ENCODE data around the gene GPC6.
"Not testable (repeated sequence)": the region's sequence is repeated elsewhere in the genome, so short reads cannot be mapped to it uniquely, and the experiment has no call there.

The GPC6 gene

DNA sequence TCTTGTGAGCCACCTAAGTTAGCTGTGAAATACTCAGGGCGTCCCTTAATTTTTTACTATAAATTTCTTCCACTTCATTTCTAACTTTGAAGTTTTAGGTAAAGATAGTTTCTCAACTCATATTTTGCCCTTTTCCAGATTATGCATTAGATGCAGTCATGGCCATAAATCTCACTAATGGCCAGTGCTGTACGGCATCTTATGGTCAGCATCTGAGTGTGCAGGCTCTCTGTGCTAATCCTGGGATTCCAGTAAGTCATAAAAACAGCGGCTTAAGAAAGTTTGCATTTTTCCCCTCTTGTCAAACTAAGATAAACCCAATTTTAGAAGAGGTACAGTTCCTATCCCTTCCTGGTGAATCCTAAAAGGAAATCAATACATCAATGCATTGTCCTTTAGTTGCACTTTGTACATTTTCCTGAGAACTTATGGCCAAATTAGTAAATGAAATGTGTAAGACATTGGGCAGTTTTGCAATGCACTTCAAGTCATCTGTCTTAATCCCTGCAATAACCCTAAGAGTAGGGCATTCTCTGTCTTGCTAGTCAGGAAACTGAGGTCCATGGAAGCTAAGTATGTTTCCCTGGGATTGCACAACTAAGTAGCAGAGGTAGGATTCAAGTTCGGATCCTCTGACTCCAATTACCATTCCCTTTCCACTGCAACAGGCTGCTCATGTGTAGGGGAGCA lies 1106.7 kb downstream of the GPC6 start:
- Histone ChIP-seq H3K4me1 (ENCODE audit: control insufficient read depth, insufficient read depth, low read length) (peaks cover 5% of the 10 kb centered on the region), H3K9me3 (ENCODE audit: control insufficient read depth in 2 of 2, low read length in 2 of 2) (no peaks in the 10 kb centered on the region), H3K4me3 (ENCODE audit: low read length in 2 of 2) (no peak overlapping the region), H3K9ac (ENCODE audit: low read length in 2 of 2) (no peak overlapping the region), H3K27me3 (ENCODE audit: control insufficient read depth in 1 of 2, insufficient read depth in 2 of 2, low read length in 2 of 2) (no peaks in the 10 kb centered on the region), H3K27ac (ENCODE audit: low read length) (no peak overlapping the region), H3K36me3 (ENCODE audit: control insufficient read depth in 2 of 2, insufficient read depth in 2 of 2, low read length in 2 of 2) (no peaks in the 10 kb centered on the region)

DNA sequence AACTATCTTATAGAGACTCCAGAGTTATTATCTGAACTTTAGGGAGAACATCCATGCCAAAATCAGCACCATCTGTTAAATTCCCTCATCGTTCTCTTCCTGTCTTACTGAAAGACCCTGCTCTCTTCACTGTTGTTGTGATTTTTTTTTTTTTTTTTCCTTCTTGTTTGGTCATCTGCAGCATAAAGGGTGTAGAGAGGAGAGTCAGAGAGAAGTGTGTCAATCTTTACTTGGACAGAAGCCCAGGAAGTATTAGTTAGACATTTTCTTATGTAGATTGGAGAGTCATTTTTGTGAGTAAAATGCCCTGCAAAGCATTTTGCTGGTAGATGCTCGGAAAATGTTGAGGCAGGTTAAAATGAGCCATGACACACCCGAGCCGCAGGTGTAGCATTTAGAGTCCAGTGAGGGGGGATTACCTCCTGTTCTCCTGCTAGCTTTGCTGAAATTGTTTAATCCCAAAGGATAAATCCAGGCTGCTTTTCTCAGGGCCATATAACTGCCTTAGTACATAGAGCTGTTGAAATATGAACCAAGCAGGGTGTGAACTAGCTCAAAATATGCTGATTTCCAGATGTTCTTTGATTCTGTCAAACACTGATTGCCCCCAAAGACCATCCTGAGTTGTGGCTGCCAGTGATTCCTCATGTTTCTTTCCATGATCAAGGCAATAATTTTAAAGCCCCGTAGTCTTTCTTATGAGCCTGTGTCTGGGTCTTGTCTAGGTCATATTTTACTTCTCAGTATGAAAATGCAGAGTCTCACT lies 1109.3 kb downstream of the GPC6 start:
- no peak overlapping the region for H3K27ac ChIP-seq (ENCODE audit: low read length)
- H3K9me3 ChIP-seq (ENCODE audit: control insufficient read depth in 2 of 2, low read length in 2 of 2), result no peaks in the 10 kb centered on the region
- H3K4me1 ChIP-seq (ENCODE audit: control insufficient read depth, insufficient read depth, low read length), result no peaks in the 10 kb centered on the region
- no peak overlapping the region for H3K9ac ChIP-seq (ENCODE audit: low read length in 2 of 2)
- no peak overlapping the region for H3K4me3 ChIP-seq (ENCODE audit: low read length in 2 of 2)
- H3K27me3 ChIP-seq (ENCODE audit: control insufficient read depth in 1 of 2, insufficient read depth in 2 of 2, low read length in 2 of 2), result no peaks in the 10 kb centered on the region
- no peaks in the 10 kb centered on the region for H3K36me3 ChIP-seq (ENCODE audit: control insufficient read depth in 2 of 2, insufficient read depth in 2 of 2, low read length in 2 of 2)

DNA sequence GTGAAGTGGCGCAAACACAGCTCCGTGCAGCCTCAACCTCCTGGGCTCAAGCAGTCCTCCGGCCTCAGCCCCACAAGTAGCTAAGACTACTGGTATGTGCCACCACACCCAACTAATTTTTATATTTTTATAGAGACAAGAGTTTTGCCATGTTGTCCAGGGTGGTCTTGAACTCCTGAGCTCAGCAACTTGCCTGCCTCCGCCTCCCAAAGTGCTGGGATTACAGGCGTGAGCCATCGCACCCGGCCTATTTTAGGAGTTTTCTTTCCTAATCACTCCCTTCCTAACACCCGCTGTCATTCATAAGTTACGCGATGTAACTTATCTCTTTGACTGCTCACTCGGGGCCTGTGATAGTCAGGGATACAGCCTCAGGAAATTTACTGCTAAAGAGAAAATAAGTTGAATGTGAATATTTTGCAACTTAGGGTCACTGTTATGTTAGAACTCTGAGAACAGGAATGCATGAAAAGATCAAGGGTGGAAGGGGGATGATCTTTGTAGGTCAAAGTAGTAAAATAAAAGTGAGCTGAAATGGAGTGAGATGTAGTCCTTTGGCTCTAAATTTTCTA lies 1112.6 kb downstream of the GPC6 start:
- Histone ChIP-seq H3K4me3 (ENCODE audit: low read length in 2 of 2) (no peak overlapping the region), H3K27me3 (ENCODE audit: control insufficient read depth in 1 of 2, insufficient read depth in 2 of 2, low read length in 2 of 2) (no peaks in the 10 kb centered on the region), H3K9me3 (ENCODE audit: control insufficient read depth in 2 of 2, low read length in 2 of 2) (no peaks in the 10 kb centered on the region), H3K9ac (ENCODE audit: low read length in 2 of 2) (no peak overlapping the region), H3K36me3 (ENCODE audit: control insufficient read depth in 2 of 2, insufficient read depth in 2 of 2, low read length in 2 of 2) (no peaks in the 10 kb centered on the region), H3K4me1 (ENCODE audit: control insufficient read depth, insufficient read depth, low read length) (peaks cover 15% of the 10 kb centered on the region), H3K27ac (ENCODE audit: low read length) (no peak overlapping the region)

DNA sequence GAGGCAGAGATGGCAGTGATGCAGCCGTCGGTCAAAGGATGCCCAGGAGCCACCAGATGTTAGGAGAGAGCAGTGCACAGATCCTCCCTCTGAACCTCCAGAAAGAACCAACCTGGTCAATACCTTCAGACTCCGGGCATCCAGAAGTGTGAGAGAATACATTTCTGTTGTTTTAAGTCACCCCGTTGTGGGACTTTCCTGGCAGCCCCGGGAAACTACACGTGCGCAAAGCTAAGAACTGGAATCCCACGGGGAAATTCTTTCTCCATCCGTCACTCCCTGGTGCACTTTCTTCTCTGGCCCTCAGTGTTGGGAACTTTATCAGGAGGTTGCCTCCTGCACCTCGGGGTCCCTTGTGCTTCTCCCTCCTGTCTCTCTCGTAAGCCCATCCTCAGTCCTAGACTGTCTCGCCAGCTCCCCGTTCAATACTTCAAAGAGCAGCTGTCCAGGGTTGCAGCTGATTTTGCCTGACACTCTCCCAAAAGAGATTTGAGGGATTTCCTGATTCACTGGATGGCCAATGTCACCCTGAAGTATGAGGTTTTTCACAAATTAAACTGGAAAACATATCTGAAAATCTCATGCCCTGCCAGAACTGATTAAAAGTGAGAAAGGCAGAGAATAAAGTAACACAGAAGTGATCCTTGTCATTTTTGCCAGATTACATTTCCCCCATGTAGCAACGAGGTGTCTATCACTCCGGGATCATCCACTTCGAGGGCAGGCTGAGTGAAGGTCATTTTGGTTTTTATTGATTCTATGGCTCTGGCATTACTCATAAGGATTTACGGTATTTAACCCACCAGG lies 1116.0 kb downstream of the GPC6 start:
- H3K27me3 ChIP-seq (ENCODE audit: control insufficient read depth in 1 of 2, insufficient read depth in 2 of 2, low read length in 2 of 2), result no peaks in the 10 kb centered on the region
- H3K36me3 ChIP-seq (ENCODE audit: control insufficient read depth in 2 of 2, insufficient read depth in 2 of 2, low read length in 2 of 2), result no peaks in the 10 kb centered on the region
- H3K4me1 ChIP-seq (ENCODE audit: control insufficient read depth, insufficient read depth, low read length), result peaks cover 16% of the 10 kb centered on the region
- H3K27ac ChIP-seq (ENCODE audit: low read length), result peak overlapping the region; percentile 70
- no peaks in the 10 kb centered on the region for H3K9me3 ChIP-seq (ENCODE audit: control insufficient read depth in 2 of 2, low read length in 2 of 2)
- peak overlapping the region in 1 of 2 donors; percentile 29 for H3K9ac ChIP-seq (ENCODE audit: low read length in 2 of 2)
- peak overlapping the region; percentile 21 to 59 for H3K4me3 ChIP-seq (ENCODE audit: low read length in 2 of 2)

DNA sequence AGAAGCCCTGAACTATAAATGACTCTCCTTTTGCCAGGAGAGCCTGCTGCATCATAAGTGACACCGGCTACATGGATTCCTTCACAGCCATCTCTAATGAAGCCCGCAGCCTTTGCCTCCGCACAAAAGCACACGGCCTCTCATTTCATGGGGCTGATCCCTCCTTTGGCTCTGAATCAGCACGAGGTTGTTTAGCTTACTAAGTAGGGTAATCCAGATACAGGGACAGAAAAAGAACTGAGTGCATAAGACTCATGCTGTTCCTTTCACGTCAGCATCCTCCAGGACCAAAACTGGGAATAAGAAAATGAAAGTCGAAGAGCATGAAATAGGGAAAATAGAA lies 1116.6 kb downstream of the GPC6 start:
- Histone ChIP-seq H3K36me3 (ENCODE audit: control insufficient read depth in 2 of 2, insufficient read depth in 2 of 2, low read length in 2 of 2) (no peaks in the 10 kb centered on the region), H3K9me3 (ENCODE audit: control insufficient read depth in 2 of 2, low read length in 2 of 2) (no peaks in the 10 kb centered on the region), H3K9ac (ENCODE audit: low read length in 2 of 2) (peak overlapping the region; percentile 29 to 64), H3K4me3 (ENCODE audit: low read length in 2 of 2) (peak overlapping the region; percentile 21 to 59), H3K27me3 (ENCODE audit: control insufficient read depth in 1 of 2, insufficient read depth in 2 of 2, low read length in 2 of 2) (no peaks in the 10 kb centered on the region), H3K4me1 (ENCODE audit: control insufficient read depth, insufficient read depth, low read length) (peaks cover 16% of the 10 kb centered on the region), H3K27ac (ENCODE audit: low read length) (peak overlapping the region; percentile 70)

DNA sequence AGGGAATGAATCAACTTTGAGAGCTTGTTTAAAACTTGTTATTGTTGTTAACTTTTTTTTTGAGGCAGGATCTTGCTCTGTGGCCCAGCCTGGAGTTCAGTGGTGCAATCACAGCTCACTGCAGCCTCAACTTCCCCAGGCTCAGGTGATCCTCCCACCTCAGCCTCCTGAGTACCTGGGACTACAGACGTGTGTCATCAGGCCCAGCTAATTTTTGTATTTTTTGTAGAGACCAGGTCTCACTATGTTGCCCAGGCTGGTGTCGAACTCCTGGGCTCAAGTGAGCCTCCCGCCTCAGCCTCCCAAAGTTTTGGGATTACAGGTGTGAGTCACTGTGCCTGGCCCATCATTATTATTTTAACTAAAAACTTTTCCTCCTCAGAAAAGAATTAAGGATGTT lies 1117.1 kb downstream of the GPC6 start:
- Histone ChIP-seq H3K9ac (ENCODE audit: low read length in 2 of 2) (peak overlapping the region in 1 of 2 donors; percentile 29), H3K4me1 (ENCODE audit: control insufficient read depth, insufficient read depth, low read length) (peaks cover 16% of the 10 kb centered on the region), H3K27ac (ENCODE audit: low read length) (peak overlapping the region; percentile 70), H3K4me3 (ENCODE audit: low read length in 2 of 2) (peak overlapping the region in 1 of 2 donors; percentile 59)
- H3K9me3 ChIP-seq (ENCODE audit: control insufficient read depth in 2 of 2, low read length in 2 of 2); H3K27me3 ChIP-seq (ENCODE audit: control insufficient read depth in 1 of 2, insufficient read depth in 2 of 2, low read length in 2 of 2); H3K36me3 ChIP-seq (ENCODE audit: control insufficient read depth in 2 of 2, insufficient read depth in 2 of 2, low read length in 2 of 2): not testable (repeated sequence)

DNA sequence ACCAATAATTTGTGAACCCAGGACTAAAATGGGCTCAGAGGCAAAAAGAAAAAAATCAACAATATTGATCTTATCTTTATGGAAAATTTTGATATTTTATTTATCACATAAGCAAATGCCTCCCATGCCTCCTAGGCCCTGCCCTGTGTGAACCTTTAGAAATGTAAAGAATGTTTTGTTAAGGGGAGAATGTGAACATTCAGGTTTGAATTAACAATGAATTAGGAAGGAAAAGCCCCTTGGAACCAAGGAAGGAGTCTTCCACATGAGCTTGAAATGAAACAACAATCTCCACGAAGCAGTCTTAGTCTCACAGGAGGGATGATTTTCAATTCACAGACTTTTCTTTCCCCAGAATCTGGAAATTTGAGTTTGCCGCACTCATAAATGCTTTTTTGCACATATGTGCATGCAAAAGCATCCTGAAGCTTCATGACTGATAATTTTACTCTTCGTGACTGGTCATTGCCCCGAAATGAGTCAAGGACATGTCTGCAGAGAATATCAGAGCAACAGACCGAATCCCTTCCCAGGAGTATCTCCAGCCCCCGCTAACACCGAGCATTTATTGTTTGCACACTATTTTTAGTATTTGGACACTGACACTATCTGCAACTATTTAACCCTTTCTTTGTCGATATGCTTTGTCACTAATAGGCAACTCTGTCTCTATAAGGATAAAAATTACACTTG lies 1117.7 kb downstream of the GPC6 start:
- no peak overlapping the region for H3K27ac ChIP-seq (ENCODE audit: low read length)
- H3K9me3 ChIP-seq (ENCODE audit: control insufficient read depth in 2 of 2, low read length in 2 of 2), result no peaks in the 10 kb centered on the region
- H3K9ac ChIP-seq (ENCODE audit: low read length in 2 of 2), result peak overlapping the region in 1 of 2 donors; percentile 29
- H3K4me1 ChIP-seq (ENCODE audit: control insufficient read depth, insufficient read depth, low read length), result peaks cover 16% of the 10 kb centered on the region
- peak overlapping the region; percentile 10 to 49 for H3K4me3 ChIP-seq (ENCODE audit: low read length in 2 of 2)
- H3K27me3 ChIP-seq (ENCODE audit: control insufficient read depth in 1 of 2, insufficient read depth in 2 of 2, low read length in 2 of 2), result no peaks in the 10 kb centered on the region
- no peaks in the 10 kb centered on the region for H3K36me3 ChIP-seq (ENCODE audit: control insufficient read depth in 2 of 2, insufficient read depth in 2 of 2, low read length in 2 of 2)

DNA sequence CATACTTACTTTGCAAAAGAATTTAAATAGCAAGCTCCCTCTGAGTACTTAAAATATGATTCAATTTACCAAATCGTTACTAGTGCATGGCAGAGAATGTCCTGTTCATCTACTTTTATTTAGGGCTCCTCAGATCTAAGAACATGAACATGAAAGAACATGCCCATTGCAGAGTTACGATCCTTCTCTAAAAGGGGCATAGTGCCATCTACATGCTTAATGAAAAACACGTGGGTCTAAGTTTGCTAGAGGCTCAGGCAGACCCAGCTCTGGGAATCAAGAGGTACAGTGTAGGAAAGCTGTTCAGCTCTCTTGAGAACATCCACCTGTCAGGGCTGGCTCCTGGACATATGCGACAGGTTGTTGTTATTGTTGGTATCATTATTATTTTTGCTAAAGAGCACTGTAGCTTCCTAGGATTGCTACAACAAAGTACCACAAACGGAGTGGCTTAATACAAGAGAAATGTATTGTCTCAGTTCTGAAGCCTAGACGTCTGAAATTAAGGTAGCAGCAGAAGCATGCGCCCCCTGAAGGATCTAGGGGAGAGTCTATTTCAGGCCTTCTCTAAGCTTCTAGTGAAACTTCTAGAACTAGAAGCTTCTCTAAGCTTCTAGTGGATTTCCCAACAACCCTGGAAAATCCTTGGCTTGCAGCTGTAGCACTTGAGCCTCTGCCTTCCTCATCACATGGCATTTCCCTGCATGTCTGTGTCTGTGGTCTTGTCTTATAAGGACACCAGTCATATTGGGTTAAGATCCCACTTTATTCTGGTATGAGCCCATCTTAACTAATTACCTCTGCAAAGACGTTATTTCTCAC lies 1119.0 kb downstream of the GPC6 start:
- Histone ChIP-seq H3K27ac (ENCODE audit: low read length) (no peak overlapping the region), H3K4me1 (ENCODE audit: control insufficient read depth, insufficient read depth, low read length) (peaks cover 16% of the 10 kb centered on the region), H3K4me3 (ENCODE audit: low read length in 2 of 2) (no peak overlapping the region), H3K9me3 (ENCODE audit: control insufficient read depth in 2 of 2, low read length in 2 of 2) (no peaks in the 10 kb centered on the region), H3K27me3 (ENCODE audit: control insufficient read depth in 1 of 2, insufficient read depth in 2 of 2, low read length in 2 of 2) (no peaks in the 10 kb centered on the region), H3K36me3 (ENCODE audit: control insufficient read depth in 2 of 2, insufficient read depth in 2 of 2, low read length in 2 of 2) (no peaks in the 10 kb centered on the region), H3K9ac (ENCODE audit: low read length in 2 of 2) (no peak overlapping the region)

DNA sequence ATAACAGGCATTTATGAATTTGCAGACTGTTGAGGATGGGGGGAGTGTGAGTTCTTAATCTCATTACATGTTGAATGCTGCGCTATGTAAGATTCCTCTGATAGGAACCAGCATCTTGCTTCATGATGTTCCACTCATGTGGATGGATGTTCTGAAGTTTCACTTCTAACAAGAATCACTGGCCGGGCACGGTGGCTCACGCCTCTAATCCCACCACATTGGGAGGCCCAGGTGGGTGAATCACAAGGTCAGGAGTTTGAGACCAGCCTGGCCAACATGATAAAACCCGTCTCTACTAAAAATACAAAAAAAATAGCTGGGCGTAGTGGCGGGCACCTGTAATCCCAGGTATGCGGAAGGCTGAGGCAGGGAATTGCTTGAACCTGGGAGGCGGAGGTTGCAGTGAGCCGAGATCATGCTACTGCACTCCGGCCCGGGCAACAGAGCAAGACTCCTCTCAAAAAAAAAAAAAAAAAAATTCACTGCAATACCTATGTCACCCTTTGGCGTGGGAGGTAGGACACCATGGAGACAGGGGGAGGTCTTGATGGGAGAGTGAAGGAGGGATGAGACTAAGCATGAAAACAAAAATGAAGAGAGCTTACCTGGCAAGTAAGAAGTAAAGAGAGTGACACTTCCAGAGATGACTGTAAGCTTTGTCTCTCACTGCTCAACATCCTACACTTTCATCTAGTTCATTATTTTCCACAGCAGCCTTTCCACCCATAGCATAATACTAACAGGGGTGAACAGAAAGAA lies 1119.8 kb downstream of the GPC6 start:
- Histone ChIP-seq H3K9ac (ENCODE audit: low read length in 2 of 2) (no peak overlapping the region), H3K4me3 (ENCODE audit: low read length in 2 of 2) (no peak overlapping the region), H3K27ac (ENCODE audit: low read length) (no peak overlapping the region), H3K4me1 (ENCODE audit: control insufficient read depth, insufficient read depth, low read length) (peaks cover 16% of the 10 kb centered on the region), H3K36me3 (ENCODE audit: control insufficient read depth in 2 of 2, insufficient read depth in 2 of 2, low read length in 2 of 2) (no peaks in the 10 kb centered on the region), H3K9me3 (ENCODE audit: control insufficient read depth in 2 of 2, low read length in 2 of 2) (no peaks in the 10 kb centered on the region), H3K27me3 (ENCODE audit: control insufficient read depth in 1 of 2, insufficient read depth in 2 of 2, low read length in 2 of 2) (no peaks in the 10 kb centered on the region)
